ENCODE measurements around the gene HOXA11. TPM values are rescaled to one million over a fixed set of nuclear protein-coding genes. Genes with fewer than 3 reads are reported as not detected.

The HOXA11 gene
- total RNA-seq, 1 experiment from 2014 or later: not detected

GRCh38 chr7:27212497-27213432 is 27.7 kb upstream of the HOXA11 start:
- H3K4me2 ChIP-seq (ENCODE audit: insufficient read depth, insufficient read length, low read length): peak overlapping the region; percentile 47
- no peak overlapping the region for H2BK20ac ChIP-seq (ENCODE audit: low read depth, low read length, poor library complexity, severe bottlenecking)
- H3K23me2 ChIP-seq (ENCODE audit: insufficient read length, low read depth, low read length, poor library complexity, severe bottlenecking): peaks cover 8% of the 10 kb centered on the region
- no peaks in the 10 kb centered on the region for H3K36me3 Mint-ChIP-seq (ENCODE audit: insufficient read depth in 1 of 3, low read depth in 3 of 3)
- WGBS (ENCODE audit: extremely low coverage, insufficient read length, low lambda C conversion rate): no CpG with 5 or more reads among the region's 52 CpGs
- H3K27me3 Mint-ChIP-seq (ENCODE audit: low read depth): peaks cover 100% of the 10 kb centered on the region
- H2AK5ac ChIP-seq (ENCODE audit: insufficient read length, low read length): no peak overlapping the region
- H2BK15ac ChIP-seq (ENCODE audit: low read depth, low read length): no peak overlapping the region
- peak overlapping the region in 1 of 2 experiments; percentile 36; a peak in 2 of 5 replicates for H3K4me3 Mint-ChIP-seq
- no peak overlapping the region for H2BK5ac ChIP-seq (ENCODE audit: insufficient read length, low read length)
- TF ChIP-seq CTCF (conservative IDR thresholded peaks at IDR 0.05): no peak
- no peak overlapping the region for H3K27ac ChIP-seq (ENCODE audit: insufficient read length, low read depth, low read length)
- H3K4me1 ChIP-seq (ENCODE audit: insufficient read depth, low read length): no peaks in the 10 kb centered on the region
- H4K5ac ChIP-seq (ENCODE audit: insufficient read length, low read depth, low read length): no peak overlapping the region
- H2BK12ac ChIP-seq (ENCODE audit: insufficient read length, low read depth, low read length): no peak overlapping the region
- no peak for DNase-seq
- no peak overlapping the region for H3T11ph ChIP-seq (ENCODE audit: low read length)
- no peak overlapping the region for H3K27ac Mint-ChIP-seq
- peaks cover 0 to 3% of the 10 kb centered on the region in 2 experiments; a peak in 2 of 5 replicates for H3K9me3 Mint-ChIP-seq
- H3K79me1 ChIP-seq (ENCODE audit: insufficient read depth, low read depth, low read length, poor library complexity, severe bottlenecking): no peaks in the 10 kb centered on the region
- no peak overlapping the region for H2AFZ ChIP-seq (ENCODE audit: low read length)
- H4K91ac ChIP-seq (ENCODE audit: insufficient read length, low read depth, low read length): no peak overlapping the region
- H3K56ac ChIP-seq (ENCODE audit: insufficient read length, low read depth, low read length): no peak overlapping the region
- no peak overlapping the region for H2BK120ac ChIP-seq (ENCODE audit: low read depth, low read length, poor library complexity, severe bottlenecking)
- no peaks in the 10 kb centered on the region for H3K79me2 ChIP-seq (ENCODE audit: insufficient read depth, low read length)
- H3K9ac ChIP-seq (ENCODE audit: extremely low read depth, insufficient read length, low read length): no peak overlapping the region
- no peaks in the 10 kb centered on the region for H4K20me1 ChIP-seq (ENCODE audit: control insufficient read depth, insufficient read depth, insufficient read length)
- H3K27me3 ChIP-seq (ENCODE audit: insufficient read depth, low read length): peaks cover 97% of the 10 kb centered on the region
- H3K14ac ChIP-seq (ENCODE audit: insufficient read depth, low read length): no peak overlapping the region
- no peak overlapping the region for H3K23ac ChIP-seq (ENCODE audit: insufficient read length, low read depth, low read length)
- peaks cover 16 to 29% of the 10 kb centered on the region in 2 experiments for H3K4me1 Mint-ChIP-seq
- H3K4ac ChIP-seq (ENCODE audit: low read depth, low read length): no peak overlapping the region
- H4K8ac ChIP-seq (replicated peaks; ENCODE audit: insufficient read length, low read depth, low read length): no peak overlapping the region
- H3K9me3 ChIP-seq (ENCODE audit: control insufficient read depth, low read depth, low read length): no peaks in the 10 kb centered on the region
- no peak overlapping the region for H3K18ac ChIP-seq (ENCODE audit: insufficient read length, low read depth, low read length)

Data from H9 (cell line).